ENCODE results near the gene PRKCH. TPM values are rescaled to one million over a fixed set of nuclear protein-coding genes. Genes with fewer than 3 reads are reported as not detected.

The PRKCH gene
- polyA plus RNA-seq, 2 of the 4 experiments (the other 2 are of a cell fraction) = 10.0 to 10.2 TPM

- TF ChIP-seq REST (IDR thresholded peaks at IDR 0.05) (no peak), EHMT2 (IDR thresholded peaks at IDR 0.05; ENCODE audit: low read depth) (no peak), JUN (IDR thresholded peaks at IDR 0.05) (no peak), HDAC2 (IDR thresholded peaks at IDR 0.05) (no peak), CEBPB (IDR thresholded peaks at IDR 0.05) (no peak; a peak in 1 of 4 replicates), HMGXB4 (CRISPR knock-in tag; IDR thresholded peaks at IDR 0.05; ENCODE audit: borderline replicate concordance) (no peak), FOSL2 (IDR thresholded peaks at IDR 0.05) (no peak), FOSL2 (CRISPR knock-in tag; IDR thresholded peaks at IDR 0.05) (no peak), ZC3H11A (IDR thresholded peaks at IDR 0.05) (no peak), RCOR1 (IDR thresholded peaks at IDR 0.05; ENCODE audit: low read depth, low read length) (no peak), TP53 (CRISPR knock-in tag; IDR thresholded peaks at IDR 0.05) (no peak)
Measured at GRCh38 chr14:61421212-61421923, 100.0 kb downstream of the PRKCH start (continued).

GRCh38 chr14:61426048-61426447, 104.7 kb downstream of the PRKCH start:
- H3K4me1 ChIP-seq = peaks cover 21% of the 10 kb centered on the region
- DNase-seq (ENCODE audit: low read depth in 1 of 2, low spot score in 1 of 2) = no peak
- ATAC-seq = no peak
- POLR2A ChIA-PET = no interaction called here
- H3K4me2 ChIP-seq = no peak overlapping the region
- 48% methylated on average over 1 of the region's 1 CpG for WGBS (ENCODE audit: missing lambda C conversion rate)
- H3K9me3 ChIP-seq = no peaks in the 10 kb centered on the region
- H3K4me3 ChIP-seq = no peak overlapping the region
- CTCF ChIA-PET = interaction anchor here (1.2 kb wide), 1 partner anchor 140 kb away, joined by 4 read pairs; no protein-coding TSS in a partner anchor
- FAIRE-seq = no peak
- H3K27ac ChIP-seq = no peak overlapping the region
- TF ChIP-seq RAD21 (conservative IDR thresholded peaks at IDR 0.05 in 1 of 2, IDR thresholded peaks at IDR 0.05 in 1 of 2) (no peak), TFCP2L1 (CRISPR knock-in tag; IDR thresholded peaks at IDR 0.05) (no peak), RNF2 (IDR thresholded peaks at IDR 0.05; ENCODE audit: borderline replicate concordance, low read depth) (no peak), HOXA7 (CRISPR knock-in tag; IDR thresholded peaks at IDR 0.05) (no peak), MYC (IDR thresholded peaks at IDR 0.05; ENCODE audit: borderline replicate concordance, low read length) (no peak), CEBPB (IDR thresholded peaks at IDR 0.05) (no peak), MAZ (IDR thresholded peaks at IDR 0.05; ENCODE audit: borderline replicate concordance, low read depth, low read length) (no peak), KDM1A (IDR thresholded peaks at IDR 0.05; ENCODE audit: low read depth) (no peak), EHF (CRISPR knock-in tag; IDR thresholded peaks at IDR 0.05) (no peak), NR3C1 (IDR thresholded peaks at IDR 0.05) (no peak), NPAS2 (CRISPR knock-in tag; IDR thresholded peaks at IDR 0.05; ENCODE audit: borderline replicate concordance) (no peak), CTCF (IDR thresholded peaks at IDR 0.05) (no peak), REST (IDR thresholded peaks at IDR 0.05) (no peak), MAFK (IDR thresholded peaks at IDR 0.05; ENCODE audit: partially characterized antibody) (no peak), BHLHE40 (IDR thresholded peaks at IDR 0.05; ENCODE audit: low read depth, low read length) (no peak), SMC3 (IDR thresholded peaks at IDR 0.05) (no peak), RFX5 (IDR thresholded peaks at IDR 0.05) (no peak), MAX (IDR thresholded peaks at IDR 0.05) (no peak)

Measured in A549 (cell line).